HEK293 (cell line): ENCODE data around the gene PRRC2B.

Experiments used
- CTCF ChIA-PET: fragments of 350-600 bp; formaldehyde crosslinking; extraction: SDS; loops from one replicate; lab custom pipeline; 2021; ENCODE audit warnings: antibody characterized with exemption; lab: Yijun Ruan, JAX
- POLR2A ChIA-PET: fragments of 300-600 bp; formaldehyde crosslinking; extraction: SDS; loops from one replicate; lab custom pipeline; 2020; ENCODE audit warnings: antibody characterized with exemption, inconsistent platforms; lab: Yijun Ruan, JAX
- H3K27ac ChIP-seq: fragments of 200-500 bp; sonication (Bioruptor generic); 2 replicates; pipeline ENCODE4 v1.5.1; 2014; ENCODE audit warnings: low read depth, low read length, control low read depth, inconsistent platforms; ENCODE audit errors: extremely low read depth
- H3K36me3 ChIP-seq, 2 experiments: fragments of 200-500 bp in 1 of 2; sonication (Bioruptor generic) in 1 of 2; 1 replicate in 1 of 2; 2 replicates in 1 of 2; pipeline ENCODE4 v1.5.1; 2014 to 2017; ENCODE audit warnings: inconsistent platforms in 2 of 2, low read length in 2 of 2; ENCODE audit not compliant: control insufficient read depth in 2 of 2, insufficient read depth in 1 of 2
- H3K4me1 ChIP-seq: fragments of 200-500 bp; sonication (Bioruptor generic); 2 replicates; pipeline ENCODE4 v1.5.1; 2014; ENCODE audit warnings: mild to moderate bottlenecking, low read length, inconsistent platforms; ENCODE audit not compliant: control insufficient read depth, insufficient read depth
- H3K4me3 ChIP-seq: 2 replicates; pipeline ENCODE4 v1.5.1; 2011; ENCODE audit warnings: low read depth, mild to moderate bottlenecking, control low read depth, low read length, moderate library complexity
- H3K9me3 ChIP-seq: fragments of 200-500 bp; sonication (Bioruptor generic); 2 replicates; pipeline ENCODE4 v1.5.1; 2014; ENCODE audit warnings: low read depth, low read length, inconsistent platforms; ENCODE audit not compliant: control insufficient read depth, insufficient read depth
- BCL11B ChIP-seq: fragments of 450-650 bp; formaldehyde crosslinking; IDR thresholded peaks from 2 replicates; pipeline ENCODE4 v1.5.1; 2016; ENCODE audit warnings: low read depth, missing biosample characterization, missing genetic modification characterization
- CTCF ChIP-seq: fragments of 450-650 bp; formaldehyde crosslinking; IDR thresholded peaks from 2 replicates; pipeline ENCODE4 v1.5.1; 2016; ENCODE audit warnings: missing biosample characterization, missing genetic modification characterization
- FEZF1 ChIP-seq: fragments of 450-650 bp; formaldehyde crosslinking; IDR thresholded peaks from 2 replicates; pipeline ENCODE4 v1.5.1; 2016; ENCODE audit warnings: missing biosample characterization, missing genetic modification characterization
- GLI4 ChIP-seq: fragments of 450-650 bp; formaldehyde crosslinking; IDR thresholded peaks from 2 replicates; pipeline ENCODE4 v1.5.1; 2016; ENCODE audit warnings: missing biosample characterization, missing genetic modification characterization
- GLIS1 ChIP-seq: fragments of 450-650 bp; formaldehyde crosslinking; IDR thresholded peaks from 2 replicates; pipeline ENCODE4 v1.5.1; 2016; ENCODE audit warnings: missing biosample characterization, missing genetic modification characterization
- GLIS2 ChIP-seq: fragments of 450-650 bp; formaldehyde crosslinking; IDR thresholded peaks from 2 replicates; pipeline ENCODE4 v1.5.1; 2016; ENCODE audit warnings: missing biosample characterization, missing genetic modification characterization
- HIC1 ChIP-seq: fragments of 450-650 bp; formaldehyde crosslinking; IDR thresholded peaks from 2 replicates; pipeline ENCODE4 v1.5.1; 2016; ENCODE audit warnings: missing biosample characterization, missing genetic modification characterization
- KLF1 ChIP-seq: fragments of 450-650 bp; formaldehyde crosslinking; IDR thresholded peaks from 2 replicates; pipeline ENCODE4 v1.5.1; 2016; ENCODE audit warnings: missing biosample characterization, missing genetic modification characterization
- KLF16 ChIP-seq: fragments of 450-650 bp; formaldehyde crosslinking; IDR thresholded peaks from 2 replicates; pipeline ENCODE4 v1.5.1; 2017; ENCODE audit warnings: missing biosample characterization, missing genetic modification characterization
- OSR2 ChIP-seq: fragments of 450-650 bp; formaldehyde crosslinking; IDR thresholded peaks from 2 replicates; pipeline ENCODE4 v1.5.1; 2016; ENCODE audit warnings: missing biosample characterization, missing genetic modification characterization
- PRDM6 ChIP-seq: fragments of 450-650 bp; formaldehyde crosslinking; IDR thresholded peaks from 2 replicates; pipeline ENCODE4 v1.5.1; 2017; ENCODE audit warnings: missing biosample characterization, missing genetic modification characterization
- RBAK ChIP-seq: fragments of 450-650 bp; formaldehyde crosslinking; IDR thresholded peaks from 2 replicates; pipeline ENCODE4 v1.5.1; 2016; ENCODE audit warnings: missing biosample characterization, missing genetic modification characterization
- SETDB1 ChIP-seq: IDR thresholded peaks from one replicate; pipeline ENCODE4 v1.6.1; 2017; ENCODE audit warnings: mild to moderate bottlenecking, low read length, moderate library complexity, mixed read lengths; ENCODE audit not compliant: insufficient read length
- SP7 ChIP-seq: fragments of 450-650 bp; formaldehyde crosslinking; IDR thresholded peaks from 2 replicates; pipeline ENCODE4 v1.5.1; 2016; ENCODE audit warnings: missing biosample characterization, missing genetic modification characterization
- WT1 ChIP-seq: fragments of 450-650 bp; formaldehyde crosslinking; IDR thresholded peaks from 2 replicates; pipeline ENCODE4 v1.5.1; 2016; ENCODE audit warnings: missing biosample characterization, missing genetic modification characterization
- ZBTB8A ChIP-seq: fragments of 450-650 bp; formaldehyde crosslinking; IDR thresholded peaks from 2 replicates; pipeline ENCODE4 v1.5.1; 2016; ENCODE audit warnings: missing biosample characterization, missing genetic modification characterization
- ZNF114 ChIP-seq: fragments of 450-650 bp; formaldehyde crosslinking; IDR thresholded peaks from 2 replicates; pipeline ENCODE4 v1.5.0; 2017; ENCODE audit warnings: missing biosample characterization, missing genetic modification characterization
- ZNF121 ChIP-seq: fragments of 450-650 bp; formaldehyde crosslinking; IDR thresholded peaks from 2 replicates; pipeline ENCODE4 v1.5.1; 2016; ENCODE audit warnings: missing biosample characterization, missing genetic modification characterization
- ZNF2 ChIP-seq: fragments of 450-650 bp; formaldehyde crosslinking; IDR thresholded peaks from 2 replicates; pipeline ENCODE4 v1.5.1; 2016; ENCODE audit warnings: missing biosample characterization, missing genetic modification characterization
- ZNF391 ChIP-seq: fragments of 450-650 bp; formaldehyde crosslinking; IDR thresholded peaks from 2 replicates; pipeline ENCODE4 v1.5.1; 2016; ENCODE audit warnings: low read depth, missing biosample characterization, missing genetic modification characterization, borderline replicate concordance
- ZNF394 ChIP-seq: fragments of 450-650 bp; formaldehyde crosslinking; IDR thresholded peaks from 2 replicates; pipeline ENCODE4 v1.5.1; 2016; ENCODE audit warnings: missing biosample characterization, missing genetic modification characterization, mild to moderate bottlenecking, moderate library complexity, borderline replicate concordance
- ZNF510 ChIP-seq: fragments of 450-650 bp; formaldehyde crosslinking; IDR thresholded peaks from 2 replicates; pipeline ENCODE4 v1.5.1; 2018; ENCODE audit warnings: mild to moderate bottlenecking, missing genetic modification characterization, missing biosample characterization; ENCODE audit not compliant: insufficient replicate concordance
- ZNF561 ChIP-seq: fragments of 450-650 bp; IDR thresholded peaks from 2 replicates; pipeline ENCODE4 v1.5.1; 2018; ENCODE audit warnings: missing biosample characterization, missing genetic modification characterization, borderline replicate concordance
- ZNF571 ChIP-seq: fragments of 450-650 bp; formaldehyde crosslinking; IDR thresholded peaks from 2 replicates; pipeline ENCODE4 v1.5.0; 2017; ENCODE audit warnings: missing biosample characterization, missing genetic modification characterization
- ZNF596 ChIP-seq: fragments of 450-650 bp; IDR thresholded peaks from 2 replicates; pipeline ENCODE4 v1.5.0; 2018; ENCODE audit warnings: missing biosample characterization, mild to moderate bottlenecking, missing genetic modification characterization, moderate library complexity
- ZNF626 ChIP-seq: fragments of 450-650 bp; sonication (Bioruptor Pico); formaldehyde crosslinking; IDR thresholded peaks from 2 replicates; pipeline ENCODE4 v1.5.1; 2018; ENCODE audit warnings: missing biosample characterization, missing genetic modification characterization, inconsistent platforms
- ZNF629 ChIP-seq: fragments of 450-650 bp; formaldehyde crosslinking; IDR thresholded peaks from 2 replicates; pipeline ENCODE4 v1.5.1; 2017; ENCODE audit warnings: missing biosample characterization, missing genetic modification characterization
- ZSCAN16 ChIP-seq: fragments of 450-650 bp; formaldehyde crosslinking; IDR thresholded peaks from 2 replicates; pipeline ENCODE4 v1.5.1; 2016; ENCODE audit warnings: missing biosample characterization, missing genetic modification characterization

Gene PRRC2B

GRCh38 chr9:131411719-131412681 is 18.1 kb downstream of the PRRC2B start:
- H3K4me1 ChIP-seq = peaks cover 38% of the 10 kb centered on the region
- H3K4me3 ChIP-seq = no peak overlapping the region
- ChIA-PET POLR2A (interaction anchor here (0.6 to 1.6 kb wide), 4 partner anchors 10 to 39 kb away, joined by 3 to 9 read pairs (median 4); no protein-coding TSS in a partner anchor), CTCF (interaction anchor here (0.5 to 2.0 kb wide), 6 partner anchors 10 to 62 kb away, joined by 3 to 15 read pairs (median 4); no protein-coding TSS in a partner anchor)
- peak; percentile 91 for TF ChIP-seq FEZF1 (tag by site-specific recombination)
- peak; percentile 41; the same call in 1 of the 2 replicates for TF ChIP-seq ZNF121 (tag by site-specific recombination)
- TF ChIP-seq ZNF571 (tag by site-specific recombination) = no peak
- peak; percentile 84 for TF ChIP-seq KLF1 (tag by site-specific recombination)
- no peak for TF ChIP-seq KLF16 (tag by site-specific recombination)
- no peak for TF ChIP-seq ZSCAN16
- TF ChIP-seq GLI4 (tag by site-specific recombination) = no peak
- no peak for TF ChIP-seq RBAK
- no peak for TF ChIP-seq ZNF510
- no peak for TF ChIP-seq ZBTB8A (tag by site-specific recombination)
- TF ChIP-seq ZNF626 (tag by site-specific recombination) = no peak
- no peak for TF ChIP-seq BCL11B (tag by site-specific recombination)
- no peak for TF ChIP-seq SP7
- no peak for TF ChIP-seq ZNF629 (tag by site-specific recombination)
- peak; percentile 32; the same call in 1 of the 2 replicates for TF ChIP-seq PRDM6 (tag by site-specific recombination)
- TF ChIP-seq HIC1 = peak; percentile 30; the same call in 1 of the 2 replicates
- no peak for TF ChIP-seq ZNF596 (tag by site-specific recombination)
- no peak for TF ChIP-seq ZNF561
- no peak for TF ChIP-seq CTCF (tag by site-specific recombination)
- TF ChIP-seq WT1 (tag by site-specific recombination) = peak; percentile 41; the same call in 1 of the 2 replicates
- peak; percentile 20; the same call in 1 of the 2 replicates for TF ChIP-seq GLIS1 (tag by site-specific recombination)
- no peak for TF ChIP-seq GLIS2 (tag by site-specific recombination)
- TF ChIP-seq ZNF2 = 0 out of 2 replicates have a peak, but pooled peaks have one; percentile 25
- TF ChIP-seq OSR2 (tag by site-specific recombination) = peak; percentile 56; the same call in 1 of the 2 replicates
- TF ChIP-seq ZNF391 = no peak
- no peak for TF ChIP-seq ZNF394 (tag by site-specific recombination)
- TF ChIP-seq ZNF114 (tag by site-specific recombination) = no peak
- TF ChIP-seq SETDB1 = no peak
- TF ChIP-seq, all 188 proteins: peak for 9
- Histone ChIP-seq H3K9me3 (no peaks in the 10 kb centered on the region), H3K36me3 (peaks cover 5 to 25% of the 10 kb centered on the region in 2 experiments; a peak in 2 of 3 replicates), H3K27ac (no peak overlapping the region)
